ENCODE data around the gene UNC5B.

Gene UNC5B

GRCh38 chr10:71255808-71256660, 43.7 kb downstream of the UNC5B start:
- DNase-seq: no peak

GRCh38 chr10:71256661-71257318, 44.4 kb downstream of the UNC5B start:
- DNase-seq: no peak

DNA sequence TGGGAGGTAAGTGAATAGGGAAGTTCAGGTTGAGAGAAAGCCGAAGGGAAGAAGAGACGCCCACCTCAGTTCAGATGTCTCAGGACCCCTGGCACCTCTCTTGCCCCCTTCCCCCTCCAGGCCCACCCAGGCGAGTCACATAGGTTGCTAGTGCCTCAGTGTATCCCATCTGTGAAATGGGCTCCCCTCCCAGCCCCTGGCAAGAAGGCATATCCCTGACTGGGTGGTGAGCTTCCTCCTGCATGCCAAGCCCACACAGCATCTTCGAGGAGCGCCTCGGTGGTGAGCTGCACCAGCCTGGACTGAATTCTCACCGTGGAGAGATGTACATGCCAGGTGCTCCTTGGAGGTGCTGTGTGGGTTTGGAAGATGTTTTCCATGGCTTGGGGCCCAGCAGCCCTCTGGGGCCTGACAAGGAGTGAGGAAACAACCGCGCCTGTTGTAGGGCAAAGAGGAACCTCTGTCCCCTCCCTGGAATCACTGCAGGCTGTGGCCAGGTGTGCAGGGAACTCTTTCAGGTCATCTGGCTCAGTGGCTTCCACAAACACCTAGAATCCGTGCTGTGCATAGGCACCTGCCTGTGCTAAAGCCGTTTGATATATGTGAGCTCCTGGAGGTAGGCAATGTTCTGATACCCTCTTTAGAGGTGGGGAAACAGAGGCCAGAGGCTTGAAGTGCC, 45.1 kb downstream of the UNC5B start:
- DNase-seq: no peak

DNA sequence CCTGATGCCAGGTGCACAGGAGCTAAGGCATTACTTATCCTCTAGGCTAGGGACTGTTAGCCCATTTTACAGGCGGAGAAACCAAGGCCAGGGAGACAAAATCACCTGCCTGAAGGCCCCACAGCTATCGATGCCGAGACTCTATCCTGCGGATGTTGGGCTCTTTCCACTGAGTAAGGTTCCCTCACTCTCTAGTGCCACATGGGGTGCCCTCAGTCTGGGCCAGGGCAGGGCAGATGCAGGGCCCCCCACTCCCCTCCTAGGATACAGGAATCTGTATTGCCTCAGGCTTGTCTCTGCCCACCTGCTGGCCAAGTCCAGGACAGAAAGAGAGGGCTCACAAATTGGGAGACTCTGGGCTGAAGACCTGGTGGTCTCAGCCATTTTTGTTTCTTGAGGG, 45.7 kb downstream of the UNC5B start:
- DNase-seq: no peak

DNA sequence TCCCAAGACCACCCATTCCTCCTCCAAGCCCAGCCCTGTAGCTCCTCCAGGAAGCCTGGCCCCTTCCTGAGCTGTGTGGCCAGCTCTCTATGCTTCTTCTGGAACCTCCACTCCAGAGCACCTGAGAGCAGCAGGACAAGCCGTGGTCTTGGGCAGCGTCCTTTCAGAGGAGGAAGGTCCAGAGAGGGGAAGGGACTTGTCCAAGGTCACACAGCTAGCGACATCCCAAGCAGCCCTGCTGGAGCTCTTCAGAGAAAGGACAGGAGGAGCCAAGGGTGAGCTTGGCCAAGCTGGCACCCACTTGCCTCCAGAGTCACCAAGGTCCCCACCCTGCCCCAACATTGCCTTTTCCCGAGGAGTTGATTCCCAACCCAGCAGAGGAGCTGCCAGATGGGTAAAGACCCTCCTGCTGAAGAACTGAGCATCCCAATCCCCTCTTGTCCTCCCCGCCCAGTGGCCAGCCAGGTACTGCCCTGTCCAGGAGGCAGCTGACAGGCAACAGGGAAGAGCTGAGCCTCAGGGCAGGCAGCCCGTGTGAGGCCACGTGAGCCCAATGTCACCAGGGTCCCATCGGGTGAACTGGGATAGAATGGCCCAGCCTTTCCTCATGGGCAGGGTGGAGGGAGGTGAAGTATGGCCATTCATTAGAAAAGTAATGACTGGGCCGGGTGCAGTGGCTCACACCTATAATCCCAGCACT, 46.2 kb downstream of the UNC5B start:
- DNase-seq: no peak

DNA sequence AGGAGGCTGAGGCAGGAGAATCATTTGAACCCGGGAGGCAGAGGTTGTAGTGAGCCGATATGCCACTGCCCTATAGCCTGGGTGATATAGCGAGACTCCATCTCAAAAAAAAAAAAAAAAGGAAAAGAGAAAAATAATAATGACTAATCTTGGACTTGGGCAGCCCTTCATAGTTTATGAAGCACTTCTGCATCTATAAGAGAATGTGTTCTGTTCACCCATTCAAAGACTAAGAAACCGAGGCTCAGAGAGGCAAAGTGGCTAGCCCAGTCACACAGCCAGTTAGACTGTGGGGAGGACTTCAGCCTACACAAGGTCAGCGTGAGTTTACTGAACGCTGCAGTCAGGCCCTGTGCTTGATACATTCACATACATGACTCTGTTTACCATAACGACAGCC, 46.9 kb downstream of the UNC5B start:
- no peak for DNase-seq

DNA sequence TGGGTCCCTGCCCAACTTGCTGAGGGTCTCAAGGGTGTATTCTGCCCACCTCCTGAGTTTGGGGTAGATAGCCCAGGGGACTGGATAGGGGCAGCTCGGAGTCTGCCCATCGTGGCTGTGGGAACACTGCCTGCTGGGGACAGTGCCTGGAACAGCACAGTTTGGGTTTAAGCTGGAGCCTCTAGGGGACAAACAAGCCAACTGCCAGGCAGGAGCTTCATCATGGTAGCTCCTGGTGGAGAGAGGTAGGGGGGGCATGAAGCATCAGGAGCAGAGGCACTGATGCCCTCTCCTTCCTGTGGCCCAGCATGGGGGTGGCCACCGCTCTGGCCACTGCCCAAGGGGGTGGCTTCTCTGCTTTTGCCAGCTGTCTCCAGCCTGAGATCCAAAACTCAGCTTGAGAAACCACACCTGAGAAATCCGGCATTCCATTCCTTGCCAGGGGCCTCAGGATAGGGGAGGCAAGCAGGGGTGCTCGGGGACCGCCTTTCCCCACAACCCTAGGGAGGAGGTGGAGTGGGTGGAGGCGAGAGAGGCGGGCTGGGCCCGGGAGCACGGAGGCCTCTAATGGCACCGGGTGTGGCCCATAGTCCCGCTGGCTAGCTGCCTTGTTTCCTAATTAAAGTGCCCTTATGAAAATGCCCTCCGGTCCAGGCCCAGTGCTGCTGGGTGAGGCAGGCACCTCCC, 47.6 kb downstream of the UNC5B start:
- no peak for DNase-seq

DNA sequence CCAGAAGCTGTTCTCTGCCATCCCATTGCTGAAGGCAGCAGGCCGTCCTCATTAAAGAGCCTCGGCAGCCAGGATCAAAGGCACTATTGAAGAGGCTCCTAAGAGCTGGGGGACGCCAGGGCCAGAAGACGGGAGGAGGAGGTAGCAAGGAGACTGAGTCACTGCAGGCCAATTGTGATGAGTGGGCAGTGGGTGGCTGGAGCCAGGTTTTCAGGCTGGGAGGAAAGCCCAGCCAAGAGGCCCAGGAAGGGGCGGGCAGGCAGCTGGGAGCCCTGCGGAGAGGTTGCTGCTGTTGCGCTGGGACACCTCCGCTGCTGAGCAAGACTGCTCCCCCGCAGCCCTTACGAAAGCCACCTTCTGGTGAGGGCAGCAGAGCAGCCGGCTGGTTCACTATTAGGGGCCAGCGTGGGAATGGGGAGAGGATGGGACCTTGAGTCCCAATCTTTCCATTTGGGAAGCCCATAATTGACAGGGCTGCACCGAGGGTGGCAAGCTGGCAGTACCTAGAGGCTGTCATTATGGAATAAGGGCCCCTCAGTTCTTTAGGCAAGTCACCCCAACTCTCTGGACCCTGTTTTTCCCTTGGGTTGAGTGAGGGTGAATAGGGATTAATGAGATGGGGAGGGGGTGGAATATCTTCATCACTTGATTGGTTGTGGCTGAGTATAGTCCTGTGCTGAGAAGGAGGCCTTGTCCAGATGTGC, 48.4 kb downstream of the UNC5B start:
- DNase-seq: no peak

GRCh38 chr10:71262027-71262426, 49.7 kb downstream of the UNC5B start:
- DNase-seq: no peak

- DNase-seq: no peak
These were observed 50.4 kb downstream of the UNC5B start for GRCh38 chr10:71262817-71263216.

DNA sequence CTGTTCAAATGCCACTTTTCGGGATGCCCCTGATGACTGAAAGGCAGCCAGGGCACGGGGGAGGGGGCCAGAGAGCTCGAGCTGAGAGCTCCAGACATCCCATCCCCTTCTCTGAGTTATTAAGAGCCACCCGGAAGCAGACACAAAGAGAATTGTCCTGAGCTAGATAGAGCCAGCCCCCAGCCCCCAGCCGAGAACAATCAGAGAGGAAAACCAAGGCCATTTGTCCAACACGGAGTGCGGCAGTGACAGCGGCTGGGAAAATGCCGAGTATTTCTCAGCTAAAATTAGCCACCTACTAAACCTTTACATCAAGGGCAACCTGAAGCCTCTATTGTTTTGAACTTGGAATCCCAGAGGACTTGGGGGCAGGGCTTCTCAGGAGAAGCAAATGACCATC, 51.0 kb downstream of the UNC5B start:
- no peak for DNase-seq

DNA sequence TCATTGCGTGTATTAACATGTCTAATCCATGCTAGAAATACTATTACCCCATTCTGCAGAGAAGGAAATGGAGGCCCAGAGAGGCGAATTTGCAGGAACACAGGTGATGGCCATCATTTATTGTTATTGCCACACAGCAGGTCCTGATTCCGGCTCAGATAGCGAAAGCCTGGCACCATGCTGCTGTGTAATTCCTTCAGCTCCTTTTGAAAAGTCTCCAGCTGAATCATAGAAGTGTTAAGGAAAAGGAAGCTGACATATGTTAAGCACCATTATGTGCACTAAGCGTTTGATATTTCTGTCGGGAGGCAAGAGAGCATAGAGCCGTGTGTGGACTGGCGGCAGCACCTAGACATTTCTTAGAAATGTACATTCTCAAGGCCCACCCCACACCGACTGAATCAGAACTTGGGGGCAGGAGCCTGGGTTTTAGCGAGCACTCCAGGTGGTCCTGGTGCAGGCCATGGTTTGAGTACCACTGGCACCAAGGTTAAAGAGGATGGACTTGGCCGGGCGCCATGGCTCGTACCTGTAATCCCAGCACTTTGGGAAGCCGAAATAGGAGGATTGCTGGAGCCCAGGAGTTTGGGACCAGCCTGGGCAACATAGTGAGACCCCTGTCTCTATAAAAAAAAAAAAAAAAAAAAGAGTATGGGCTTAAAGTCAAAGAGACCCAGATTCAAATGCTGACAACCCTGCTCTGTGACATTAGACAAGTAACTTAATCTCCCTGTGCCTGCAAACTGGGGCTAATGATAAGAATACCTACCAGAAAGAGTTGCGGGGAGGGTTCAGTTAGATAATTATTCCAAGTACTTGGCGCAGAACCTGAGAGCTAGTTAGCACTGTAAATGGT, 52.2 kb downstream of the UNC5B start:
- no peak for DNase-seq

DNA sequence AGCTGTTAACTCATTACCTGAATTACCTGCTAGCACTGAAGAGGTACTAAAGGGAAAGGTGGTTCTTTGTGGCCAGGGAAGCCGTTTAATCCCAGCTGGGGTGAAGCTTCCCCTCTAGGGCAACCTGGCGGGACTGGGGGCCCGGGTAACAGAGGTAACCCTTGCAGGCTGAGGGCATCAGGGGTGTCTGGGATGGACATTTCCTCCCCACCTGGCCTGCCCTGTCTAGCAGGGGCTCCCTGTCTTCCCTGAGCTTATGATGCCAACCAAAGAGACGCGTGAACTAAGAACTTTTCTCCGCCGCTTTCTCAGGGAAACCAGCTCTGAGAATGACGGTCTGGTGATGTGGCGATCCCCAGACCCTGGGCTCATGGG, 52.8 kb downstream of the UNC5B start:
- DNase-seq: no peak

DNA sequence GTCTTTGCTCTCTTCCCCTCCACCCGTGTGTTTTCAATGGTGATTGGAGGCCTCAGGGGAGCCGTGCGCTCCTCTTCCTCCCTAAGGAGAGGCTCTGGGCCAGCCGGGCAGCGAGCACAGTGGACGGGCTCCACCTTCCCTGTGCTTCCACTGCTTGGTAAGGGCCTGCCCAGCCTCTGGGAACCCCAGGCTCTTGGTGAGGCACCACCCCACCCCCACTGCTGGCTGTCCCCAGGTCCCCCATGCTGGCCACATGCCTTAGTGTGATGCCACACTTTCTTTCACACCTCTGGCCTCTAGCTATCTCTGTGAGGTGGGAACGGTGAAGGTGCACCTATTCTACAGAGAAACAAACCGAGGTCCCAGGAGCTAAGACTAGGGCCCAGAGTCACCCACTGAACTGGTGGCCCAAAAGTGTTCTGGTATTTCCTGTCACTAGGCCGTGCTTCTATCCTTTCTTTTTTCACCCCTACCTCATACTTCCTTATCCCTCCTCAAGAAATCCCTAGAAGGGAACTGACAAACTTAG, 53.3 kb downstream of the UNC5B start:
- no peak for DNase-seq

- no peak for DNase-seq
These were observed 54.0 kb downstream of the UNC5B start for GRCh38 chr10:71266147-71266917.

DNA sequence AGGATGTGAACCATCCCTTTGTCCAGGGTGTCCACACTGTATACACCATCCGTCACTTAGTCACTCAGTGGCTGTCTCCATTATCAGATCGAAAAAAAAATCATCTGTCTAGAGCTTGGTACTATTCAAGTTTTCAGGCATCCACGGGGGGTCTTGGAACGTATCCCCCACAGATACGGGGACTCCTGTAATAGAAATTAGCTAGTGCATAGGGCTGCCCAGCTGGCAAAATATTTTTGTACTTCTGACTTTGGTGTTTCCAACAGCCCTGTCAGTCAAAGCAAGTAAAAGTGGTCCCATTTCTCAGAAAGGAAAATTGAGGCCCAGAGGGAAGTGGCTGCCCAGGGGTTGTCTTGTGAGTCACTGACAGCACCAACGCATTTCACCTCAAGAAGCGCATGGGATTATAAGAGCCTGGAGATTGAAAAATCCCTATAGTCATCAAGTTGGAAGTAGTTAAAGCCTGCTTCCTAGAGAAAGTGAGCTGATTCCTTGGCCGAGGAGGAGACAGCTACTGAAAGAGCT, 54.6 kb downstream of the UNC5B start:
- no peak for DNase-seq

DNA sequence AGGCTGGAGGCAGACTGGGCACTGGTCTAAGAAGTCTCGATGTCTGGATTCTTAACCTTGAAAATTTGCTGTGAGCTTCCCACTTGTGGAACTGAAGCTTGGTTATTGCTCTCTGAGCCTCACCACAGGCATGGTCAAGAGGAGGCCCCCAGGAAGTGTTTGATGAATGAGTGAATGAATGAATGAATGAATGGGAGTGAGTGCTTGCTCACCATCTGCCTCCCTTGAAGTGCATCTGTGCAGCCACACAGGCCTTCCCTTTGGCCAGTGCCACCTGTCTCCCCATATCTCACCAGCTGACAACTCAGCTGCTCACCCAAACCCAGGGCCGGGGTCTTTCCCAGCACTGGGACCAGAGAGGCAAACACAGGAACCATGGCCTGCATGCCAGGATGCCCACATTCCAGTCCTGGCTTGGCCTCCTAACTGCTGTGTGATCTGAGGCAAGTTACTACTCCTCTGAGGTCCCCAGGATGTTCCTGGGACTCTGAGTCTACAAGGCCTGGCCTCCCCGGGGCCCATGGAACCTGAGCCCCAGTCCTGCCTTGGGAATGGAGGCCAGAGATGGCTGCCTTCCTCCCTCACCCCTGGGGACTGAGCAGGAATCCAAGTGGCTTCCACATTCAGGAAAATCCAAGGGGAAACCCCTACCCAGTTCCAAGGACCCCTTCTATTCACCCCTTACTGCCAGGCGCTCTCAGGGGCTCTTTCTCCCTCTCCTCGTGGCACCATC, 55.3 kb downstream of the UNC5B start:
- no peak for DNase-seq

- DNase-seq: no peak
These were observed 55.9 kb downstream of the UNC5B start for GRCh38 chr10:71268247-71268691.

GRCh38 chr10:71268758-71269157, 56.4 kb downstream of the UNC5B start:
- no peak for DNase-seq
